WERI-Rb-1 (cell line): ENCODE results near the gene CCDC178.

ENCODE experiments used
- DNase-seq: peaks from one replicate; pipeline ENCODE4 v3.0.0-alpha.2; 2020
- H3K27ac ChIP-seq: fragments of 250-450 bp; sonication (Bioruptor Pico); 2 replicates; pipeline ENCODE4 v1.5.1; 2020; ENCODE audit warnings: mild to moderate bottlenecking, moderate library complexity
- H3K27me3 ChIP-seq: fragments of 250-450 bp; sonication (Bioruptor Pico); 2 replicates; pipeline ENCODE4 v1.5.1; 2021; ENCODE audit warnings: mild to moderate bottlenecking, low read depth, moderate library complexity; ENCODE audit not compliant: insufficient read depth, severe bottlenecking
- H3K36me3 ChIP-seq: fragments of 250-450 bp; sonication (Bioruptor Pico); 2 replicates; pipeline ENCODE4 v1.5.1; 2020; ENCODE audit warnings: mild to moderate bottlenecking, moderate library complexity
- H3K4me3 ChIP-seq: 2 replicates; pipeline ENCODE4 v1.5.1; 2011; ENCODE audit warnings: low read depth, mild to moderate bottlenecking, control low read depth, low read length
- H3K9me3 ChIP-seq: fragments of 250-450 bp; sonication (Bioruptor Pico); 2 replicates; pipeline ENCODE4 v1.5.1; 2021; ENCODE audit warnings: mild to moderate bottlenecking, moderate library complexity; ENCODE audit not compliant: severe bottlenecking
- TF ChIP-seq, protein P1 (sequence below): IDR thresholded peaks from 2 replicates; pipeline ENCODE4 v1.5.1; 2011; ENCODE audit warnings: low read depth, mild to moderate bottlenecking, control low read depth, inconsistent platforms, low read length

The CCDC178 gene

GRCh38 chr18:33022370-33022769 lies 418.2 kb downstream of the CCDC178 start:
- TF ChIP-seq, protein P1, sequence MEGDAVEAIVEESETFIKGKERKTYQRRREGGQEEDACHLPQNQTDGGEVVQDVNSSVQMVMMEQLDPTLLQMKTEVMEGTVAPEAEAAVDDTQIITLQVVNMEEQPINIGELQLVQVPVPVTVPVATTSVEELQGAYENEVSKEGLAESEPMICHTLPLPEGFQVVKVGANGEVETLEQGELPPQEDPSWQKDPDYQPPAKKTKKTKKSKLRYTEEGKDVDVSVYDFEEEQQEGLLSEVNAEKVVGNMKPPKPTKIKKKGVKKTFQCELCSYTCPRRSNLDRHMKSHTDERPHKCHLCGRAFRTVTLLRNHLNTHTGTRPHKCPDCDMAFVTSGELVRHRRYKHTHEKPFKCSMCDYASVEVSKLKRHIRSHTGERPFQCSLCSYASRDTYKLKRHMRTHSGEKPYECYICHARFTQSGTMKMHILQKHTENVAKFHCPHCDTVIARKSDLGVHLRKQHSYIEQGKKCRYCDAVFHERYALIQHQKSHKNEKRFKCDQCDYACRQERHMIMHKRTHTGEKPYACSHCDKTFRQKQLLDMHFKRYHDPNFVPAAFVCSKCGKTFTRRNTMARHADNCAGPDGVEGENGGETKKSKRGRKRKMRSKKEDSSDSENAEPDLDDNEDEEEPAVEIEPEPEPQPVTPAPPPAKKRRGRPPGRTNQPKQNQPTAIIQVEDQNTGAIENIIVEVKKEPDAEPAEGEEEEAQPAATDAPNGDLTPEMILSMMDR, result no peak
- no peak for DNase-seq
- H3K27me3 ChIP-seq, result no peaks in the 10 kb centered on the region
- no peak overlapping the region for H3K4me3 ChIP-seq
- H3K9me3 ChIP-seq, result no peaks in the 10 kb centered on the region
- H3K27ac ChIP-seq, result no peak overlapping the region
- H3K36me3 ChIP-seq, result no peaks in the 10 kb centered on the region

DNA sequence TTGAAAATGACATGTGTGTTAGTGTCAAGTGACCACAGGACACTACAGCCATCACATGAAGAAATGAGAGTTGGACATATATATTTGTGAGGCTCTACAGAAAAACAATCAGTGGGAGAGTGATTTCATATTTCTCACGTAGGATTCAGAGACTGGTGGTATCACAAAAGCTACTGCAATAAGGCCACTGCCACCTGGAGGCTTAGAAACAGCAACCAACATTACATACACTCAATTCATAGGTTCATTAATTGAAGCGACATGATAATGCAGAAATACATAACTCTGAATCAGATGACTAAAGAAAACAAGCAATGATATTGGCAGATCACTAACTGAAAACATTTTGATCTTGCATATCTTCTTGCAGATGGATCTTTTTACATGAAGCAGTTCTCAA lies 419.6 kb downstream of the CCDC178 start:
- Histone ChIP-seq H3K36me3 (no peaks in the 10 kb centered on the region), H3K4me3 (no peak overlapping the region), H3K27me3 (no peaks in the 10 kb centered on the region), H3K27ac (no peak overlapping the region), H3K9me3 (no peaks in the 10 kb centered on the region)
- TF ChIP-seq, protein P1, result no peak
- no peak for DNase-seq

DNA sequence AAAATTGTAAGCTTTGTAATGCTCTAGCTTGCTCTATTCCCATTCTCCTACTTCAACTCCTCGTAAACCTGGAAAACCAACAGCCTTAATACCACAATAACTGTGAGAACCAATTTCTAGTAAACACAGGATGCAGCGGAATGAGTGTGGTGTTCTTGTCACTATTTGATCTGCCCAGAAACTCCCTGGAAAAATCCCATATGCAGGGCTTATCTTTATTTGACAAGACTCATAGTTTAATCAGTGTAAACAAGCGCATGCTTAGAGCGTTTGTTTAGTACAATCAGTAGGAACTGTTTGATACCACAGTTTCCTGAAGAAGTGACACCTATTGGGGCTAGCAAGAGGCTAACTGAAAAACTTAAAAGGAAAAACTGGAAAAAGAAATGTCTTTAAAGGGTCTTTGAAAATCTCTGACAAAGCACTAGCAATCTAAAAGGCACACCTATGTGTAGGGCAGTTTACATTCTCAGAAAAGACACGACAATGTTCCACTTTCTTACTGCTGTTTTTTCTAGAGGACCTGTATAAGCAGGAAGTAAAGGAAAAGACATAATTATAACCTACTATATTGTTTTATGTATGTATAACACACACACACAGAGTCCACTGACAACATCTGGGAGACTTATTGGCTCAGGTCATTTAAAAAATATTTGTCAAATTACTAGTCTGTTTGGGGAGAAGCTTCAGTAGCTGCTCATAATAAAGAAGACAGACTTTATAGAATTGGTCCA lies 426.3 kb downstream of the CCDC178 start:
- TF ChIP-seq, protein P1, result no peak
- no peak for DNase-seq
- H3K36me3 ChIP-seq, result no peaks in the 10 kb centered on the region
- no peak overlapping the region for H3K4me3 ChIP-seq
- H3K27ac ChIP-seq, result no peak overlapping the region
- no peaks in the 10 kb centered on the region for H3K27me3 ChIP-seq
- H3K9me3 ChIP-seq, result no peaks in the 10 kb centered on the region

GRCh38 chr18:33010149-33010548 lies 430.4 kb downstream of the CCDC178 start:
- TF ChIP-seq, protein P1, result no peak
- H3K27ac ChIP-seq, result no peak overlapping the region
- no peak for DNase-seq

GRCh38 chr18:32998921-32999320 lies 441.6 kb downstream of the CCDC178 start:
- no peaks in the 10 kb centered on the region for H3K27me3 ChIP-seq
- H3K4me3 ChIP-seq, result no peak overlapping the region
- DNase-seq, result no peak
- peaks cover 4% of the 10 kb centered on the region for H3K9me3 ChIP-seq
- H3K36me3 ChIP-seq, result no peaks in the 10 kb centered on the region
- TF ChIP-seq, protein P1, result no peak
- no peak overlapping the region for H3K27ac ChIP-seq

More at GRCh38 chr18:33010149-33010548, 430.4 kb downstream of the CCDC178 start:
- no peaks in the 10 kb centered on the region for H3K27me3 ChIP-seq
- H3K36me3 ChIP-seq, result no peaks in the 10 kb centered on the region
- no peak overlapping the region for H3K4me3 ChIP-seq
- H3K9me3 ChIP-seq, result no peaks in the 10 kb centered on the region

DNA sequence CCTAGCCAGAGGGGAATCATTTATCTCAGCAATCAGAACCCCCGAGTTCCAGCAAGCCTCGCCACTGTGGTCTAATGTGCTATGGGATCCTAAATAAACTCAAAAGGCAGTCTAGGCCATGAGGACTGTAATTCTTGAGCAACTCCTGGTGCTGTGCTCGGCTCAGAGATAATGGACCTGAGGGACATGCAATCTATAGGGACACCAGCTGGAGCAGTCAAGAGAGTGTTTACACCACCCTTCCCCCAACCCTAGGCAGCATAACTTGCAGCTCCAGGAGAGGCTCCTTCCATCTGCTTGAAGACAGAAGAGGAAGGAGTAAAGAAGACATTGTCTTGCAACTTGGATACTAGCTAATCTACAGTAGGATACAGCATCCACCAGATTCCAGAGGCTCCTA lies 442.2 kb downstream of the CCDC178 start:
- Histone ChIP-seq H3K4me3 (no peak overlapping the region), H3K27ac (no peak overlapping the region), H3K27me3 (no peaks in the 10 kb centered on the region), H3K36me3 (no peaks in the 10 kb centered on the region), H3K9me3 (peaks cover 4% of the 10 kb centered on the region)
- TF ChIP-seq, protein P1, result no peak
- DNase-seq, result no peak
